Endodermal cell (in vitro differentiated cells): ENCODE results near the gene RGS6. TPM values are rescaled to one million over a fixed set of nuclear protein-coding genes. Genes with fewer than 3 reads are reported as not detected.
A peak's percentile ranks its signal among the peaks of the same experiment; 100 is the strongest.
"Not testable (repeated sequence)": the region's sequence is repeated elsewhere in the genome, so short reads cannot be mapped to it uniquely, and the experiment has no call there.

Source experiments
- DNase-seq: peaks from one replicate; pipeline ENCODE4 v3.0.0-alpha.2; 2017
- H3K27ac ChIP-seq: 2 replicates; pipeline ENCODE4 v1.5.1; 2013; ENCODE audit warnings: mild to moderate bottlenecking, low read depth, low read length, moderate library complexity
- H3K27me3 ChIP-seq: 2 replicates; pipeline ENCODE4 v1.6.1; 2013; ENCODE audit warnings: mild to moderate bottlenecking, low read length, moderate library complexity; ENCODE audit not compliant: insufficient read depth, control insufficient read depth, poor library complexity, severe bottlenecking
- H3K36me3 ChIP-seq: 2 replicates; pipeline ENCODE4 v1.7.0; 2013; ENCODE audit warnings: mild to moderate bottlenecking, low read length, moderate library complexity; ENCODE audit not compliant: control insufficient read depth, insufficient read depth
- H3K4me1 ChIP-seq: one replicate; pipeline ENCODE4 v1.7.0; 2013; ENCODE audit warnings: low read length; ENCODE audit not compliant: control insufficient read depth, insufficient read depth
- H3K4me3 ChIP-seq: 2 replicates; pipeline ENCODE4 v1.5.1; 2013; ENCODE audit warnings: mild to moderate bottlenecking, low read length, moderate library complexity
- H3K9ac ChIP-seq: 2 replicates; pipeline ENCODE4 v1.6.1; 2013; ENCODE audit warnings: mild to moderate bottlenecking, low read length, moderate library complexity; ENCODE audit not compliant: poor library complexity, severe bottlenecking; ENCODE audit errors: extremely low read depth
- H3K9me3 ChIP-seq: 2 replicates; pipeline ENCODE4 v1.6.1; 2013; ENCODE audit warnings: mild to moderate bottlenecking, low read length, moderate library complexity; ENCODE audit not compliant: control insufficient read depth
- H3K27ac Mint-ChIP-seq: 2 replicates; pipeline ENCODE4 v1.8.0; 2020; ENCODE audit warnings: mixed read lengths
- H3K27me3 Mint-ChIP-seq: 2 replicates; pipeline ENCODE4 v1.8.0; 2021; ENCODE audit warnings: mild to moderate bottlenecking, mixed read lengths; ENCODE audit not compliant: insufficient read depth
- H3K36me3 Mint-ChIP-seq: 2 replicates; pipeline ENCODE4 v1.8.0; 2020; ENCODE audit warnings: low read depth, mixed read lengths
- H3K4me1 Mint-ChIP-seq: 2 replicates; pipeline ENCODE4 v1.8.0; 2020; ENCODE audit warnings: mixed read lengths
- H3K4me3 Mint-ChIP-seq: 2 replicates; pipeline ENCODE4 v1.8.0; 2020; ENCODE audit warnings: mild to moderate bottlenecking, moderate library complexity, mixed read lengths
- H3K9me3 Mint-ChIP-seq: 2 replicates; pipeline ENCODE4 v1.8.0; 2020; ENCODE audit warnings: mild to moderate bottlenecking, mixed read lengths
- WGBS, 2 experiments: methylation state at CpG; one replicate each; pipeline versions ENCODE4 v1.1.5 to v1.1.7; 2013; ENCODE audit warnings: missing lambda C conversion rate in 2 of 2, mixed read lengths in 1 of 2; ENCODE audit not compliant: insufficient coverage in 1 of 2, insufficient read length in 1 of 2; 5-methylcytosine and 5-hydroxymethylcytosine counted together
- total RNA-seq, 2 donors: library from RNA; stranded (reverse); fragmentation: NEBNext Ultra II Directional in 1 of 2; extraction: Animal tissue kit (Norgen Biotek cat#: 25700) in 1 of 2; gene quantifications; 2 replicates in 1 of 2; 3 replicates in 1 of 2; pipeline ENCODE4 v1.2.1, GENCODE V29; 2021
- TF ChIP-seq, protein P1 (sequence below): fragments of 200-600 bp; sonication (generic); conservative IDR thresholded peaks from 2 replicates; pipeline ENCODE4 v1.5.0; 2021; ENCODE audit warnings: antibody characterized with exemption, mild to moderate bottlenecking

RGS6 gene
- total RNA-seq, 2 donors from 2014 or later, result 10.1 to 16.3 TPM

DNA sequence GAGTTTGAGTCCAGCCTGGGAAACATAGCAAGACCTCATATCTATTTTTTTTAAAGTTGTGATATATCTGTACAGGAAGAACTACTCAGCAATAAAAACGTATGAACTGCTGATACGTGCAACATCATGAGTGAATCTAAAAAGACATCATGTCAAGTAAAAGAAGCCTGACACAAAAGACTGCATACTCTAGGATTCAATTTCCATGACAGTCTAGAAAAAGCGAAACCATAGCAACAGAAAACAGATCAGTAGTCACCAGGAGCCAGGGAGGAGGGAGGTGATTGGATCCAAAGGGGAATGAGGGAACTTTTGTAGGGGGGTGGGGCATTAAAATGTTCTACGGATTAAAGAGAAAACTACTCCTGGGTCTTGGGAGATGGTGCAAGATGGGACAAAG is 8.7 kb upstream of the RGS6 start:
- Histone ChIP-seq H3K4me3 (no peak overlapping the region), H3K36me3 (no peaks in the 10 kb centered on the region), H3K4me1 (peaks cover 5% of the 10 kb centered on the region), H3K27me3 (no peaks in the 10 kb centered on the region), H3K9me3 (no peaks in the 10 kb centered on the region), H3K27ac (no peak overlapping the region), H3K9ac (no peak overlapping the region)
- Mint-ChIP-seq H3K36me3 (peaks cover 7% of the 10 kb centered on the region), H3K4me3 (no peak overlapping the region), H3K27me3 (no peaks in the 10 kb centered on the region), H3K4me1 (peaks cover 7% of the 10 kb centered on the region), H3K9me3 (no peaks in the 10 kb centered on the region), H3K27ac (no peak overlapping the region)
- TF ChIP-seq, protein P1, sequence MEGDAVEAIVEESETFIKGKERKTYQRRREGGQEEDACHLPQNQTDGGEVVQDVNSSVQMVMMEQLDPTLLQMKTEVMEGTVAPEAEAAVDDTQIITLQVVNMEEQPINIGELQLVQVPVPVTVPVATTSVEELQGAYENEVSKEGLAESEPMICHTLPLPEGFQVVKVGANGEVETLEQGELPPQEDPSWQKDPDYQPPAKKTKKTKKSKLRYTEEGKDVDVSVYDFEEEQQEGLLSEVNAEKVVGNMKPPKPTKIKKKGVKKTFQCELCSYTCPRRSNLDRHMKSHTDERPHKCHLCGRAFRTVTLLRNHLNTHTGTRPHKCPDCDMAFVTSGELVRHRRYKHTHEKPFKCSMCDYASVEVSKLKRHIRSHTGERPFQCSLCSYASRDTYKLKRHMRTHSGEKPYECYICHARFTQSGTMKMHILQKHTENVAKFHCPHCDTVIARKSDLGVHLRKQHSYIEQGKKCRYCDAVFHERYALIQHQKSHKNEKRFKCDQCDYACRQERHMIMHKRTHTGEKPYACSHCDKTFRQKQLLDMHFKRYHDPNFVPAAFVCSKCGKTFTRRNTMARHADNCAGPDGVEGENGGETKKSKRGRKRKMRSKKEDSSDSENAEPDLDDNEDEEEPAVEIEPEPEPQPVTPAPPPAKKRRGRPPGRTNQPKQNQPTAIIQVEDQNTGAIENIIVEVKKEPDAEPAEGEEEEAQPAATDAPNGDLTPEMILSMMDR, result no peak
- 83 to 96% methylated on average over 2 to 4 of the region's 4 CpGs for WGBS, 2 experiments
- DNase-seq, result no peak

DNA sequence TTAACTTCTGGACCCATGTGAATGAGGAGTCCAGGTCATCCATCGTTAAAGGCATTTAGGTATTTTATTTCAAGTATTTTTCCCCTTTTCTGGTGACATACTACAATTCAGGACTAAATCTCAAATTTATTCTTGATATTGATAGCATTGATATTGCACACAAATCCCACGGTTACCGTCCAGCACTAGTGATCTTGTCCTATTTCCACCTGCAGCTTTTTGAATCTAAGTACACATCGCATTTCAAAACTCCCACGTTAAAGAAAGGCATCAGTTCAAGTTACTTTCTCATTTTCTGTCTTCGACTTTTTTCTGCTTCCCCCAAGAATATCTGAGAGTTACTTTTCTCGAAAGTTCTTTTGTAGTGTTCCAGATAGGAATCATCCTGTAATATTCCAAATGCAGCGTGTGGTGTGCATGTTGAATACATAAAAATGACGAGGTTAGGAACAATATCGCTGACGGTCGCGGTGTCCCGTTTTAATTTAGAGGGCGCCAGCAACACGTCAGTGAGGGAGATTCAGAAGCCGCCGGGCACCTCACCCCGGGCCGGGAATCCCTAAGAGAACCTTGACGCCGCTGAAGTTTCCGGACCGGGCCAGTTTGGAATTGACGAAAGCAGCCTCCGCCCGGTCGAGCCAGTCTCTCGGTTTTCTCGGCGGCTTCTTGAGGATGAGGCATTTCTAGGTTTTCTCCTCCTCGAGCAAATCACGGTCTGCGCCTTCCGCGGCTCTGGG is 569 bp upstream of the RGS6 start:
- WGBS, 2 experiments, result 15 to 17% methylated on average over 27 to 36 of the region's 36 CpGs
- Mint-ChIP-seq H3K9me3 (peaks cover 7% of the 10 kb centered on the region), H3K4me3 (peak overlapping the region; percentile 74), H3K27me3 (peaks cover 41% of the 10 kb centered on the region), H3K27ac (no peak overlapping the region), H3K4me1 (peaks cover 11% of the 10 kb centered on the region), H3K36me3 (peaks cover 3% of the 10 kb centered on the region)
- Histone ChIP-seq H3K4me3 (peak overlapping the region; percentile 59), H3K9me3 (no peaks in the 10 kb centered on the region), H3K27me3 (peaks cover 40% of the 10 kb centered on the region), H3K36me3 (no peaks in the 10 kb centered on the region), H3K4me1 (no peaks in the 10 kb centered on the region), H3K27ac (no peak overlapping the region), H3K9ac (no peak overlapping the region)
- DNase-seq, result no peak
- TF ChIP-seq, protein P1, result no peak

DNA sequence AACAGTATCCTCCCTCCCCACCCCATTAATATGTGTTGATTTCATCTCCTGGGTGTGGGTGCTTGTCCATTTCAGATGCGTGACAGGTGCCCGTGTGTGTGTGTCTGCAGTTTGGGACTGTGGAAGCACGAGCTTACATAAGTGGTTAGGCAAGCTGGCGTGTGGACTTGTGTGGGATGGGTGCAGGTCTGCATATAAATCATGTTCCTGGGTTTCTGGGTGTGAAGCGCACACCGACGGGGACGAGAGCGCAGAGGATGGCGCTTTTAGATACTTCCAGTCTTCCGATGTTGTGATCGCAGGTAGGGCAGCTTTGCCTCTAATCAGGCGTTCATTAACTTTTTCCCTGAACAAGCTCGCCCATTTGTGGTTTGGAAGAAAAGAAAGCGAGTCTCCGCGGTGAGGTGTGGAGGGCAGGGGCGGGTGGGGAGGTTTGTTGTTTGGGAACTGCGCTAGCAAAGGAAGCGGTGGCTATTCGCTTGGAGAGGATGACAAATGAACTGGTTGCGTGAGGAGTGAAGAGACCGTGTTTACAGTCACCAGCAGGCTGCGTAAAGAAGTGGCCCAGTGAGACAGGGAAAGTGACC is 865 bp downstream of the RGS6 start:
- H3K27me3 ChIP-seq, result peaks cover 40% of the 10 kb centered on the region
- peaks cover 11% of the 10 kb centered on the region for H3K4me1 Mint-ChIP-seq
- peak overlapping the region; percentile 96 for H3K4me3 ChIP-seq
- H3K9me3 Mint-ChIP-seq, result peaks cover 7% of the 10 kb centered on the region
- peak overlapping the region; percentile 54 for H3K9ac ChIP-seq
- 3 to 5% methylated on average over 14 to 24 of the region's 24 CpGs for WGBS, 2 experiments
- TF ChIP-seq, protein P1, result peak; percentile 23
- peaks cover 41% of the 10 kb centered on the region for H3K27me3 Mint-ChIP-seq
- H3K36me3 Mint-ChIP-seq, result peaks cover 3% of the 10 kb centered on the region
- no peak overlapping the region for H3K27ac ChIP-seq
- H3K27ac Mint-ChIP-seq, result no peak overlapping the region
- no peaks in the 10 kb centered on the region for H3K4me1 ChIP-seq
- no peaks in the 10 kb centered on the region for H3K36me3 ChIP-seq
- peak overlapping the region; percentile 74 for H3K4me3 Mint-ChIP-seq
- peak; percentile 67 for DNase-seq
- H3K9me3 ChIP-seq, result no peaks in the 10 kb centered on the region

DNA sequence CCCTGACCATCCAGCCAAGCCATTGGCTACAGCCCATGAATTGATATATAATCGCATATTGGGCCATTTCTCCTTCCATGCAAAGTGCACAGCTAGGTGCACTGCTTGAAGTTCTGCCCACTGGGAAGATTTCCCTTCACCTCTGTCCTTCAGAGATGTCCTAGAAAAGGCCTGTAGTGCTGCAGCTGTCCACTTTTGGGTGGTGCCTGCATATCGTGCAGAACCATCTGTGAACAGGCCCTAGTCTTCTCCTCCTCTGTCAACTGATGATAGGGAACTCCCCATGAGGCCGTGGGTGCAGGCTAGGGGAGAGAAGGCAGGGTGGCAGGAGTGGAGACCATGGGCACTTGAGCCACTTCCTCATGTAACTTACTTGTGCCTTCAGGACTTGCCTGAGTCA is 6.0 kb downstream of the RGS6 start:
- not testable (repeated sequence) for H3K36me3 ChIP-seq, H3K4me3 Mint-ChIP-seq, H3K4me3 ChIP-seq, H3K9ac ChIP-seq, DNase-seq, H3K36me3 Mint-ChIP-seq, H3K4me1 Mint-ChIP-seq, H3K27ac Mint-ChIP-seq, H3K4me1 ChIP-seq, H3K27ac ChIP-seq
- Mint-ChIP-seq H3K9me3 (peaks cover 23% of the 10 kb centered on the region), H3K27me3 (peaks cover 20% of the 10 kb centered on the region)
- H3K9me3 ChIP-seq, result peaks cover 19% of the 10 kb centered on the region
- 82 to 88% methylated on average over 1 to 2 of the region's 3 CpGs for WGBS, 2 experiments
- H3K27me3 ChIP-seq, result peaks cover 22% of the 10 kb centered on the region

- not testable (repeated sequence) for H3K4me1 Mint-ChIP-seq, DNase-seq, H3K36me3 ChIP-seq, H3K36me3 Mint-ChIP-seq, H3K27ac Mint-ChIP-seq, H3K4me3 ChIP-seq, H3K9ac ChIP-seq, H3K27me3 Mint-ChIP-seq, H3K4me3 Mint-ChIP-seq, H3K27ac ChIP-seq, H3K4me1 ChIP-seq
- WGBS, 2 experiments, result 83% methylated on average over 1 of the region's 1 CpG; no CpG with 5 or more reads in 1 of the 2 experiments
- peaks cover 23% of the 10 kb centered on the region for H3K9me3 Mint-ChIP-seq
- Histone ChIP-seq H3K27me3 (peaks cover 11% of the 10 kb centered on the region), H3K9me3 (peaks cover 19% of the 10 kb centered on the region)
Observed at GRCh38 chr14:71939344-71939743, 7.1 kb downstream of the RGS6 start.
